GM23338 (cell line): Measurements from ENCODE around the gene HIP1. TPM values are rescaled to one million over a fixed set of nuclear protein-coding genes. Genes with fewer than 3 reads are reported as not detected.

Experiments used
- ATAC-seq: fragments of 200-7000 bp; cut with Tn5 transposase; 3 replicates; pipeline ENCODE4 v1.9.1; 2020
- DNase-seq: peaks from one replicate; pipeline ENCODE4 v3.0.0-alpha.2; 2015; ENCODE audit warnings: low spot score
- H2AFZ ChIP-seq: fragments of 200-600 bp; sonication (generic); 2 replicates; pipeline ENCODE4 v1.8.0; 2016; ENCODE audit warnings: antibody characterized with exemption, mild to moderate bottlenecking, moderate library complexity
- H3F3A ChIP-seq: fragments of 200-600 bp; sonication (generic); replicated peaks from 2 replicates; pipeline ENCODE4 v1.8.0; 2017; ENCODE audit warnings: antibody characterized with exemption, mixed run types, low read depth
- H3K27ac ChIP-seq: fragments of 200-600 bp; sonication (generic); 2 replicates; pipeline ENCODE4 v1.6.1; 2016; ENCODE audit warnings: low read depth
- H3K27me3 ChIP-seq: fragments of 200-600 bp; sonication (generic); 2 replicates; pipeline ENCODE4 v1.8.0; 2016; ENCODE audit warnings: mild to moderate bottlenecking, mixed run types, moderate library complexity; ENCODE audit not compliant: insufficient read depth
- H3K36me3 ChIP-seq: fragments of 200-600 bp; sonication (generic); 2 replicates; pipeline ENCODE4 v1.8.0; 2016; ENCODE audit warnings: mild to moderate bottlenecking; ENCODE audit not compliant: insufficient read depth
- H3K4me1 ChIP-seq: fragments of 200-600 bp; sonication (generic); 2 replicates; pipeline ENCODE4 v1.8.0; 2016; ENCODE audit warnings: mild to moderate bottlenecking, moderate library complexity; ENCODE audit not compliant: insufficient read depth
- H3K4me2 ChIP-seq: fragments of 200-600 bp; sonication (generic); 2 replicates; pipeline ENCODE4 v1.7.1; 2017; ENCODE audit warnings: mixed run types
- H3K4me3 ChIP-seq: fragments of 200-600 bp; sonication (generic); 2 replicates; pipeline ENCODE4 v1.6.1; 2016; ENCODE audit warnings: mixed run types
- H3K79me2 ChIP-seq: fragments of 200-600 bp; sonication (generic); replicated peaks from 2 replicates; pipeline ENCODE4 v1.8.0; 2017; ENCODE audit warnings: mild to moderate bottlenecking; ENCODE audit not compliant: insufficient read depth
- H3K9me2 ChIP-seq: fragments of 200-600 bp; sonication (generic); 2 replicates; pipeline ENCODE4 v1.8.0; 2017; ENCODE audit not compliant: insufficient read depth
- H4K20me1 ChIP-seq: fragments of 200-600 bp; sonication (generic); replicated peaks from 2 replicates; pipeline ENCODE4 v1.8.0; 2017; ENCODE audit warnings: mild to moderate bottlenecking; ENCODE audit not compliant: insufficient read depth
- H3K27ac Mint-ChIP-seq: 2 replicates; pipeline ENCODE4 v1.8.0; 2020; ENCODE audit warnings: inconsistent platforms, mild to moderate bottlenecking, moderate library complexity, mixed read lengths
- H3K27me3 Mint-ChIP-seq: 3 replicates; pipeline ENCODE4 v1.8.0; 2022; ENCODE audit warnings: low read depth, mild to moderate bottlenecking, moderate library complexity, mixed read lengths, inconsistent platforms; ENCODE audit not compliant: insufficient read depth, poor library complexity
- H3K36me3 Mint-ChIP-seq: 3 replicates; pipeline ENCODE4 v1.8.0; 2021; ENCODE audit warnings: low read depth, mild to moderate bottlenecking, inconsistent platforms, moderate library complexity, mixed read lengths
- H3K4me1 Mint-ChIP-seq: 3 replicates; pipeline ENCODE4 v1.8.0; 2020; ENCODE audit warnings: mild to moderate bottlenecking, inconsistent platforms, mixed read lengths
- H3K4me3 Mint-ChIP-seq: 3 replicates; pipeline ENCODE4 v1.8.0; 2021; ENCODE audit warnings: moderate library complexity, mild to moderate bottlenecking, inconsistent platforms, mixed read lengths
- H3K9me3 Mint-ChIP-seq: 3 replicates; pipeline ENCODE4 v1.8.0; 2020; ENCODE audit warnings: moderate library complexity, mild to moderate bottlenecking, inconsistent platforms, mixed read lengths
- CREB1 ChIP-seq: fragments of 250-450 bp; sonication (Bioruptor Pico); IDR thresholded peaks from 2 replicates; pipeline ENCODE4 v1.5.0; 2020; ENCODE audit warnings: low read depth, mild to moderate bottlenecking, moderate library complexity
- CTCF ChIP-seq, 2 experiments: fragments of 200-600 bp in 1 of 2; sonication (generic) in 1 of 2; conservative IDR thresholded peaks; 2 replicates each; pipeline versions ENCODE4 v1.5.1 to v1.6.1; 2016 to 2017; ENCODE audit warnings: antibody characterized with exemption in 2 of 2, low read depth in 2 of 2, mild to moderate bottlenecking in 2 of 2, moderate library complexity in 1 of 2
- ETS1 ChIP-seq: IDR thresholded peaks from 2 replicates; pipeline ENCODE4 v1.6.1; 2016; ENCODE audit warnings: antibody characterized with exemption
- EZH2 ChIP-seq: fragments of 200-600 bp; sonication (generic); IDR thresholded peaks from one replicate; pipeline ENCODE4 v1.8.0; 2017; ENCODE audit warnings: antibody characterized with exemption, mild to moderate bottlenecking, low read depth; ENCODE audit not compliant: unreplicated experiment
- EZH2phosphoT487 ChIP-seq: fragments of 200-600 bp; sonication (generic); IDR thresholded peaks from one replicate; pipeline ENCODE4 v1.8.1; 2018; ENCODE audit warnings: antibody characterized with exemption; ENCODE audit not compliant: unreplicated experiment
- JUNB ChIP-seq: IDR thresholded peaks from one replicate; pipeline ENCODE4 v1.6.1; 2016; ENCODE audit warnings: antibody characterized with exemption; ENCODE audit not compliant: unreplicated experiment
- NANOG ChIP-seq: IDR thresholded peaks from 2 replicates; pipeline ENCODE4 v1.6.1; 2016; ENCODE audit warnings: antibody characterized with exemption, borderline replicate concordance
- POLR2AphosphoS5 ChIP-seq: IDR thresholded peaks from 2 replicates; pipeline ENCODE4 v1.6.1; 2016; ENCODE audit warnings: antibody characterized with exemption, low read depth
- REST ChIP-seq: IDR thresholded peaks from one replicate; pipeline ENCODE4 v1.6.1; 2018; ENCODE audit warnings: antibody characterized with exemption; ENCODE audit not compliant: unreplicated experiment
- STAT1 ChIP-seq: IDR thresholded peaks from one replicate; pipeline ENCODE4 v1.6.1; 2016; ENCODE audit warnings: antibody characterized with exemption; ENCODE audit not compliant: unreplicated experiment
- ZNF331 ChIP-seq: fragments of 250-450 bp; sonication (Bioruptor Pico); IDR thresholded peaks from 2 replicates; pipeline ENCODE4 v1.5.0; 2020; ENCODE audit warnings: low read depth, mild to moderate bottlenecking, moderate library complexity
- polyA plus RNA-seq: library from polyadenylated mRNA; unstranded; fragments of >200 nt; fragmentation: Nextera tagmentation; extraction: Ambion mirVana; gene quantifications from 2 replicates; pipeline ENCODE4 v1.2.1, GENCODE V29; 2016
- total RNA-seq: library from RNA; depleted of rRNA; stranded (reverse); fragments of >200 nt; shearing (Covaris generic); gene quantifications from 2 replicates; pipeline ENCODE4 v1.2.3, GENCODE V29; 2014

Gene HIP1
- total and polyA plus RNA-seq, 2 experiments from 2014 or later = 24.9 to 80.8 TPM

GRCh38 chr7:75725306-75725705, 13.4 kb downstream of the HIP1 start:
- H3K27me3 ChIP-seq = no peaks in the 10 kb centered on the region
- H3K9me2 ChIP-seq = no peaks in the 10 kb centered on the region
- H3F3A ChIP-seq = no peaks in the 10 kb centered on the region
- Mint-ChIP-seq H3K27ac (no peak overlapping the region), H3K27me3 (peaks cover 1% of the 10 kb centered on the region), H3K36me3 (no peaks in the 10 kb centered on the region), H3K4me1 (peaks cover 16% of the 10 kb centered on the region), H3K9me3 (no peaks in the 10 kb centered on the region), H3K4me3 (no peak overlapping the region)
- H3K4me1 ChIP-seq = peaks cover 15% of the 10 kb centered on the region
- no peak overlapping the region for H3K27ac ChIP-seq
- ATAC-seq (no peak), DNase-seq (no peak)
- H3K36me3 ChIP-seq = no peaks in the 10 kb centered on the region
- H3K79me2 ChIP-seq = no peaks in the 10 kb centered on the region
- no peak overlapping the region for H3K4me3 ChIP-seq
- H4K20me1 ChIP-seq = no peaks in the 10 kb centered on the region
- H3K4me2 ChIP-seq = no peak overlapping the region
- TF ChIP-seq POLR2AphosphoS5 = no peak
- TF ChIP-seq JUNB = no peak
- TF ChIP-seq NANOG = no peak
- no peak for TF ChIP-seq CREB1
- TF ChIP-seq STAT1 = no peak
- H2AFZ ChIP-seq = no peak overlapping the region

GRCh38 chr7:75723444-75723843, 15.3 kb downstream of the HIP1 start:
- DNase-seq (no peak), ATAC-seq (no peak)
- Histone ChIP-seq H3F3A (no peaks in the 10 kb centered on the region), H2AFZ (no peak overlapping the region), H3K4me1 (peaks cover 8% of the 10 kb centered on the region), H3K36me3 (no peaks in the 10 kb centered on the region), H3K9me2 (no peaks in the 10 kb centered on the region), H4K20me1 (no peaks in the 10 kb centered on the region; the same call in 1 of the 2 replicates), H3K4me3 (no peak overlapping the region), H3K27ac (no peak overlapping the region), H3K79me2 (no peaks in the 10 kb centered on the region), H3K27me3 (no peaks in the 10 kb centered on the region), H3K4me2 (no peak overlapping the region)
- Mint-ChIP-seq H3K27me3 (peaks cover 1% of the 10 kb centered on the region), H3K9me3 (no peaks in the 10 kb centered on the region), H3K4me3 (no peak overlapping the region), H3K27ac (no peak overlapping the region), H3K4me1 (peaks cover 7% of the 10 kb centered on the region; the same call in 2 of the 3 replicates), H3K36me3 (no peaks in the 10 kb centered on the region)
- TF ChIP-seq EZH2phosphoT487 (no peak), NANOG (no peak), EZH2 (no peak), REST (no peak), ETS1 (no peak), CTCF (conservative IDR thresholded peaks at IDR 0.05; ENCODE audit: low read depth in 2 of 2) (no peak), STAT1 (no peak), ZNF331 (CRISPR knock-in tag) (no peak)
